ENCODE data around the gene SND1. TPM values are rescaled to one million over a fixed set of nuclear protein-coding genes. Genes with fewer than 3 reads are reported as not detected.

Gene SND1
- total RNA-seq, result 80.2 TPM

DNA sequence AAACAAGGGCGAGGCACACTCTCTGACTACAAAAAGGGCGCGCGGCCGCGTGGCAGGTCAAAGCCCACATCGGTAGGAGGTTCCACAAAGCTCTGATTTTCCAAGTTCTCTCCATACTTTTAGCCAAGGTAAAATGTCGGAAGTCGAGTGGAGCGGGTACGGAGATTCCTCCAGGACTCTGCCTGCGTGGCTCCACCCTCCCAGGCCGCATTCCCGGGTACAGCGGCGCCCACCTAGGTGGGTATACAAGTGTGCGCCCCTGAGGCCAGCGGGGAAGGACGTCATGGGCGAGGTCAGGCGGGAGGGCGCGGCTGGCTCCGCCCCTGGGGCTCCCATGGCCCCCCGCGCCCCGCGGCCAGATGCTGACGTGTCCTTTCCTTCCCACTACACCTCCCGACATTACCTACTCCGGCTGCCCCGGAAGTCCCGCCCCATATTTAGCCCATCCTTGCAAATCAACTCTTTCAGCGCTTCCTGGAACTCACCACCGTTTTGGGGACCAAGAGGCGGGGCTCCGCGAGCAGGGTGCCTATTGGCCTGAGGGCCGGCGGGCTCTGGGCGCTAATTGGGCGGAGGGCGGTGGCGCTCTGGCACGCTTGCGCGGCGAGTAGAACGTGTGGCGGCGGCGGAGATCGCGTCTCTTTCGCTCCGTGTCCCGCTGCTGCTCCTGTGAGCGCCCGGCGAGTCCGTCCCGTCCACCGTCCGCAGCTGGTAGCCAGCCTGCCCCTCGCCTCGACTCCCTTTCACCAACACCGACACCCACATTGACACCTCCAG lies at the start of gene SND1:
TSS of gene SND1 (plus strand) at position 639 of the 777 bp plus-strand sequence. CDS start 180 bp downstream, outside the sequence.
- no peaks in the 10 kb centered on the region for H3K9me3 ChIP-seq (ENCODE audit: low read depth, low read length)
- peaks cover 46% of the 10 kb centered on the region for H3K4me1 ChIP-seq (ENCODE audit: insufficient read depth, low read length)
- H3K4me3 ChIP-seq (ENCODE audit: low read length), result peak within 1 kb of the TSS; percentile 85
- H3K27me3 ChIP-seq (ENCODE audit: insufficient read depth, low read length), result no peaks in the 10 kb centered on the region

GRCh38 chr7:127608446-127608845 lies 43.5 kb upstream of the SND1 start:
- Histone ChIP-seq H3K4me1 (ENCODE audit: insufficient read depth, low read length) (no peaks in the 10 kb centered on the region), H3K9me3 (ENCODE audit: low read depth, low read length) (no peaks in the 10 kb centered on the region), H3K27me3 (ENCODE audit: insufficient read depth, low read length) (no peaks in the 10 kb centered on the region), H3K4me3 (ENCODE audit: low read length) (no peak overlapping the region)

DNA sequence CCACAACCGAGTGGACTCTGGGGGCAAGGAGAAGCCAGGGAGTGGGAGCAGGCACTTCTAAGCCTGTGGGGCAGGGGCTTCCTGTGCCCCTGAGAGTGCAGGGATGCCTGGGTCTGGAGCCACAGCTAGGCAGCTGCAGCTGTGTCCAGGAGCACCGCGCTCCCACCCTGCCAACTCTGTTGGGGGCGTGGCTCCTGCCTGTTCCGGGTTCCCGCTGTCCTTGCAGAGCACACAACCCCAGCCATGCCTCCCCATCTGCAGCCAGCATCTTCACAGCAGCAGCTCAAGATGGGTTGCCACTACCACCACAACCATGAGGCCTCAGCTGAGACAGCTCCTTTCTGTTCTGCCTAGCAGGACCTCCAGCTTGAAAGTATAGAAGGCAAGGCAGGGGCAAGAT lies 42.7 kb upstream of the SND1 start:
- no peaks in the 10 kb centered on the region for H3K27me3 ChIP-seq (ENCODE audit: insufficient read depth, low read length)

DNA sequence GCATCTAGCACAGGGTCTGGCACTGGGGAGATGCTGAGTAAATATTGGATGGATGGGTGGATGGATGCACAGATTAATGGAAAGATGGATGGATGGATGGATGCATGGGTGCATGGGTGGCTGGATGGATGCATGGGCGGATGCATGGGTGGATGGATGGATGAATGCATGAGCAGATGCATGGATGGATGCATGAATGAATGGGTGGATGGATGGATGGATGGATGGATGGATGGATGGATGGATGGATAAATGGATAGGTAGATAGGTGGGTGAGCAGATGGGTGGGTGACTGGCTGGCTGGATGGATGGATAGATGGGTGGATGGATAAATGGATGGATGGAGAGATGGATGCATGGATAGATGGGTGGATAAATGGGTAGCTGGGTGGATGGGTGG lies 39.7 kb upstream of the SND1 start:
- Histone ChIP-seq H3K4me1 (ENCODE audit: insufficient read depth, low read length) (no peaks in the 10 kb centered on the region), H3K4me3 (ENCODE audit: low read length) (no peak overlapping the region), H3K27me3 (ENCODE audit: insufficient read depth, low read length) (peaks cover 5% of the 10 kb centered on the region), H3K9me3 (ENCODE audit: low read depth, low read length) (no peaks in the 10 kb centered on the region)

More for the DNA sequence above, 42.7 kb upstream of the SND1 start:
- Histone ChIP-seq H3K9me3 (ENCODE audit: low read depth, low read length) (no peaks in the 10 kb centered on the region), H3K4me3 (ENCODE audit: low read length) (no peak overlapping the region), H3K4me1 (ENCODE audit: insufficient read depth, low read length) (no peaks in the 10 kb centered on the region)

DNA sequence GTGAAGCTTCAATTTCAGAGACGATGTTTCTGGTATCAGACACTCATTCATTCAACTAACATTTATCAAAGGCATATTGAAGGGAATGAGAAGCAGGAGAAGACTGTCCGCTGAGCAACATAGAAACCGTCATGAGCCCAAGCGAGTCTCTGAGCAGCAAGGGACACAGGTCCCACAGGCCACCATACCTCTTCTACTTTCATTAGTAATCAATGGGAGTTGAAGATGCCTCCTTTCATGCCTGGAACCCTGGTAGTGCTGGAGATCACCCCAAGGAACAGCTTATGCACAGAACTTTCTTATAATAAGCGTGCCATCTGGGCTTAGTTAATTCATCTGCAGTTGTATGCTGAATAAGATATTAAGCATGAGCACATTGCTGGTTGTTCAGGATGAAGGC lies 35.3 kb upstream of the SND1 start:
- H3K27me3 ChIP-seq (ENCODE audit: insufficient read depth, low read length), result peaks cover 24% of the 10 kb centered on the region
- no peak overlapping the region for H3K4me3 ChIP-seq (ENCODE audit: low read length)
- no peaks in the 10 kb centered on the region for H3K4me1 ChIP-seq (ENCODE audit: insufficient read depth, low read length)
- no peaks in the 10 kb centered on the region for H3K9me3 ChIP-seq (ENCODE audit: low read depth, low read length)

DNA sequence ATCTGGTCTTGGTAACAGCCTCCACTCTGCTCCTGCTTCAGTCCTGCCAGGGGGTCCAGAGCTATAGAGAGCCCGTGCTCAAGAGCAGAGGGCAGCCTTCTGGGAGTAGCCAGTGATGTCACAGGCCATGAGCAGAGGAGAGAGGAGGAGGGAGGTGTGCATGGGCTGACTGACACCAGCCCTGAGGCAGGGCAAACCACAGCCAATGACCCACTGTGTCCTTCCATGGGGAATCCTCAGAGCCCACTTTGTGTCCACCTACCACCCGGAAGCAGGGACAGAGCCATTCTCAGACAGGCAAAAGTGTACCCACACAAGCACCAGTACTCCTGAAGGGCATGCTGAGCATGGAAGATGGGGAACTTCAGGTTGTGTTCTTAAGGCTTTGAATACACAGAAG lies 34.0 kb upstream of the SND1 start, which contains the start of gene PAX4:
TSS of gene PAX4 (minus strand) at position 101 of the 400 bp plus-strand sequence. CDS start 2,214 bp downstream, outside the sequence.
- Histone ChIP-seq H3K4me3 (ENCODE audit: low read length) (no peak within 1 kb of the TSS), H3K9me3 (ENCODE audit: low read depth, low read length) (no peaks in the 10 kb centered on the region), H3K27me3 (ENCODE audit: insufficient read depth, low read length) (peaks cover 34% of the 10 kb centered on the region), H3K4me1 (ENCODE audit: insufficient read depth, low read length) (no peaks in the 10 kb centered on the region)

DNA sequence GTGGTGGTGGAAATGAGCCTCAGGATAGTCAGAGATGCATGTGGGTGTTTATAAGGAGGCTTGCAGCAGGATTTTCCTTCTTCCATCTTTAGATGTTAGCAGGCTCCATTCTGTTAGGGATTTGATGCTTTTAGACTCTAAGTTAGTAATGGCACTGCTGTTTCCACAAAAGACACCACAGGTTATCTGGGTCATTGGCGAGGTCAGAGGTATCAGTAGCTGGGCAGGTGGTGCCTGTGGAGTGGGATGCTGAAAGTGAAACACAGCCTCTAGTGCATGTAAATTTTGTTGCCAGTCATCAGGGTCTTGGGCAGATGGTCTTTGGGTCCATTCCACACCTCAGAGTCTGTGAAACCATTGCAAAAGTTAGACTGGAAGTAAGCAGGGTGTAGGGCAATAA lies 33.2 kb upstream of the SND1 start:
- no peak overlapping the region for H3K4me3 ChIP-seq (ENCODE audit: low read length)

DNA sequence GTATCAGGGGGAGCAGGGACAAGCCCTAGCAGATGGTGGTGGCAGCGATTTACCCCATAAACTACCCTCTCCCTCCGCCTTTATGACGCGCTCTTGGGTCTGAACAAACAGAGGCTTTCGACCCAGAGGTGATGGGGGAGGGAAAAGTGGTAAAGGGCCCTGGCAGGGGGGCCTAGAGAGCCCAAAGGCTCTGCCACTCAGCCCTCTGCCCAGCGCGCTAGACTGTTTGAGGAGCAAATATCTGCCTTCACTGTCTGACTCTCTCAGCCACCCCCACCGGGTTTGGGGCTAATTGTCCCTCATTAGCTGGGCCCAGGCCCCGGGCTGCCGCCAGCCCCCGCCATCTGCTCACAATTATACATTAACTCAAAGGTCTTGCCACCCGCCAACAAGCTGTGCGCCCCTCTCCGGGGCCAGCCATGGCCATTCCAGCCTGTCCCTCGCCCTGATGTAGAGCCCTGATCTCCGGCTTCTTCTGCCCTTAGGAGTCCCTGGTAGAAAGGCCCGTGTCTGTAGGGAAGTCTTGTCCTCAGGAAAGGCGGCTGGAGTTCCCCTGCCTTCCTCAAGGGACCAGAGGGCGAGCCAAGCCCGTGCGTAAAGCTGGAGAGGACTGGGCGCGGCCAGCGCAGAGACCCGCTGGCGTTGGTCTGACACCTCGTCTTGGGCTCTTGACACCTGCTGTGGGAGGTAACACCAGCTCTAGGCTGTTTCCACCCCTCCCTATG lies 32.2 kb upstream of the SND1 start:
- H3K27me3 ChIP-seq (ENCODE audit: insufficient read depth, low read length), result peaks cover 37% of the 10 kb centered on the region
- H3K4me3 ChIP-seq (ENCODE audit: low read length), result no peak overlapping the region
- H3K4me1 ChIP-seq (ENCODE audit: insufficient read depth, low read length), result no peaks in the 10 kb centered on the region
- no peaks in the 10 kb centered on the region for H3K9me3 ChIP-seq (ENCODE audit: low read depth, low read length)

More for the DNA sequence above, 33.2 kb upstream of the SND1 start:
- Histone ChIP-seq H3K9me3 (ENCODE audit: low read depth, low read length) (no peaks in the 10 kb centered on the region), H3K27me3 (ENCODE audit: insufficient read depth, low read length) (peaks cover 37% of the 10 kb centered on the region), H3K4me1 (ENCODE audit: insufficient read depth, low read length) (no peaks in the 10 kb centered on the region)

DNA sequence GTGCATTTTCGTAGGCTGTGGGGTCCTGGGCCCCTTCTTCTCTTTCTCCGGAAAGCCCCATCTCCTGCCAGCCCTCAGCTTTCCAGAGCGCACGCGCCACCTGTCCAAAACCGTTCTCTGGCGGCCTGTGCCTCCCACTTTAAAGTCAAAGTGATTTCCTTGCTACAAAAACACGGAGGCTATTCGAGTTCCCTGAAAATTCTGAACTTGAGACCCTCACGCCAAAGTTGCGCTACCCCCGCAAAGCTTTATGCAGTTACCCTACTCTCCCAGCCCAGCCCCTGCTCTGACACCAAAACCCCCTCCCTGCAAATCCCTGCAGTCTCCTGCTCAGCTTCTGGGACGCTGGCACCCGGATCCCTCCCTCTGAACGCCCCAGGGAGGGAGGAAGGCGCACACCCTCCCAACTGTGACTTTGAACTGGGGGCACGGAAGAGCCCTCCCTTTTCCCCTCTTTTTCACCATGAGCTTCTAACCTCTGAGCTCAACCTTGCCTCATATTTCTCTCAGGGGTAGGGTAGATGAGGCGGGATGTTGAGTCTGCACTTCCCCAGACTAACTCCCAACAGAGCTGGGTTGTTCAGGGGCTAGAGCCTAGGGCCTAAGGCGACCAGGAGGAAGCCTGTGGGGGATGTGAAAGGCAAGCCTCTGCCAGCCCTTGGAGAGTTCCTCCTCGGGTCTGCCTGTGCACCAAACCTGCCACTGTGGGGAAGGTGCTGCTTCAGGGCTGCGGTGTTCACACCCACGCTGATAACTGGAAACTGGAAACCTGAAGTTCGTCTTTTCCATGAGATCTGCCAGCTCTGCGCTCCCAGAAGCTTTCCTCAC lies 31.4 kb upstream of the SND1 start:
- Histone ChIP-seq H3K4me3 (ENCODE audit: low read length) (no peak overlapping the region), H3K27me3 (ENCODE audit: insufficient read depth, low read length) (peaks cover 42% of the 10 kb centered on the region), H3K4me1 (ENCODE audit: insufficient read depth, low read length) (no peaks in the 10 kb centered on the region), H3K9me3 (ENCODE audit: low read depth, low read length) (no peaks in the 10 kb centered on the region)

GRCh38 chr7:127625331-127625730 lies 26.7 kb upstream of the SND1 start:
- peaks cover 26% of the 10 kb centered on the region for H3K27me3 ChIP-seq (ENCODE audit: insufficient read depth, low read length)
- H3K4me3 ChIP-seq (ENCODE audit: low read length), result no peak overlapping the region
- no peaks in the 10 kb centered on the region for H3K4me1 ChIP-seq (ENCODE audit: insufficient read depth, low read length)
- H3K9me3 ChIP-seq (ENCODE audit: low read depth, low read length), result no peaks in the 10 kb centered on the region

DNA sequence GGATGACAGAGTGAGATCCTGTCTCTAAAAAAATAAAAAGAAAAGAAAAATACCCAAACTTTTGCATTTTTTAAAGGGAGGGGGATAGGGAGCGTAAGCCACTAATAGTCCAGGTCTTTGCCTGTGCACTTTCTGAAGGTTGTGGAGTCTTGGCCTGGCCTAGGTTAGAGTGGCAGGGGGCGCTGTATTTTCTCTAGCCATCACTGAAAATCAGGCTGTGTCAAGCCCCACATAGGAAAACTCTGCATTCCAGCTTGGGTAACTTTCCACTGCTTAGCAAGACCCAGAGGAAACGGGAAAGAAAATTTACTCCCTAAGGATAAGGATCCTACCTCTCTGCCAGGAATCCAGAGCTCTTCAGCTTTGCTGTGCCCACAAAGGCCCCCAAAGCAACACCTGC lies 23.5 kb upstream of the SND1 start:
- H3K4me3 ChIP-seq (ENCODE audit: low read length), result no peak overlapping the region
- H3K27me3 ChIP-seq (ENCODE audit: insufficient read depth, low read length), result peaks cover 5% of the 10 kb centered on the region
- H3K9me3 ChIP-seq (ENCODE audit: low read depth, low read length), result no peaks in the 10 kb centered on the region
- H3K4me1 ChIP-seq (ENCODE audit: insufficient read depth, low read length), result no peaks in the 10 kb centered on the region

- H3K4me3 ChIP-seq (ENCODE audit: low read length), result no peak overlapping the region
- no peaks in the 10 kb centered on the region for H3K9me3 ChIP-seq (ENCODE audit: low read depth, low read length)
- H3K27me3 ChIP-seq (ENCODE audit: insufficient read depth, low read length), result peaks cover 5% of the 10 kb centered on the region
- no peaks in the 10 kb centered on the region for H3K4me1 ChIP-seq (ENCODE audit: insufficient read depth, low read length)
Observed at GRCh38 chr7:127629268-127629854, 22.6 kb upstream of the SND1 start.

GRCh38 chr7:127632276-127632910 lies 19.6 kb upstream of the SND1 start:
- Histone ChIP-seq H3K4me3 (ENCODE audit: low read length) (no peak overlapping the region), H3K9me3 (ENCODE audit: low read depth, low read length) (no peaks in the 10 kb centered on the region), H3K27me3 (ENCODE audit: insufficient read depth, low read length) (peaks cover 3% of the 10 kb centered on the region), H3K4me1 (ENCODE audit: insufficient read depth, low read length) (no peaks in the 10 kb centered on the region)

DNA sequence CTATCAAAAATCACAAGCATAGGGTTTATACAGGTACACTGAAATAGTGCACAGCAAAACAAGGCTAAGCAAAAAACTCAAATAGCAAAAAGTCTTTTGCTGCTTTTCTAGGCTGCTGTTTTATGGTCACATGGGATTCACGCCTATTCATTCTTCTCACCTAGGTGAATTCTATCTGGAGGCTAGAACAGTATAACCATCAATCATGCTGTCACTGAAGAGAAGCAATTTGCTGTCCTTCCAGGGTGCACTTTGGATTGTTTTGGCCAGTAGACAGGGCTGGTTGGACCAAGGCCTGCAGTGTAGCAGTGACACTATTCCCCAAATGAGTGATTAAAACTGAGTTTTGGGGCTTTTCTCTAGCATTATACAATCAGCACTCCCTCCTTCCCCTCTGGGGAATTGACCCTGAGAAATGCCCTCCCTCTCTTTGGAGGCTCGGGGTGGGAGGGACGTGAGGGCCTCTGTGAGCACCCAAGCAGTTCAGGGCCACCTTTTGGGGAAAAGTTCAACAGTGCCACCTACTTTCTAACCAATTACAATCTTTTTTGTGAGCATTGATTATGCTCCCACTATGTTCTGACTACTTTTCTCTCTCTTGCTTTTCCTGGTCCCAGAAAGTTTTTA lies 16.2 kb upstream of the SND1 start:
- Histone ChIP-seq H3K27me3 (ENCODE audit: insufficient read depth, low read length) (peaks cover 6% of the 10 kb centered on the region), H3K9me3 (ENCODE audit: low read depth, low read length) (no peaks in the 10 kb centered on the region), H3K4me1 (ENCODE audit: insufficient read depth, low read length) (no peaks in the 10 kb centered on the region), H3K4me3 (ENCODE audit: low read length) (no peak overlapping the region)
